Hepatocyte (in vitro differentiated cells): ENCODE results near the gene CNPPD1. TPM values are rescaled to one million over a fixed set of nuclear protein-coding genes. Genes with fewer than 3 reads are reported as not detected.

Experiments used
- DNase-seq: peaks from one replicate; pipeline ENCODE4 v3.0.0-alpha.2; 2016; ENCODE audit warnings: low spot score
- H2AFZ ChIP-seq: fragments of 200-600 bp; sonication (generic); 2 replicates; pipeline ENCODE4 v1.6.0; 2016; ENCODE audit warnings: antibody characterized with exemption, mild to moderate bottlenecking
- H3K27ac ChIP-seq: fragments of 200-600 bp; sonication (generic); 2 replicates; pipeline ENCODE4 v1.5.1; 2016; ENCODE audit warnings: mild to moderate bottlenecking
- H3K27me3 ChIP-seq: fragments of 200-600 bp; sonication (generic); 2 replicates; pipeline ENCODE4 v1.6.1; 2016
- H3K36me3 ChIP-seq: fragments of 200-600 bp; sonication (generic); replicated peaks from 2 replicates; pipeline ENCODE4 v1.5.1; 2016; ENCODE audit warnings: low read depth; ENCODE audit not compliant: insufficient read depth
- H3K4me1 ChIP-seq: fragments of 200-600 bp; sonication (generic); 2 replicates; pipeline ENCODE4 v1.5.1; 2016; ENCODE audit warnings: mild to moderate bottlenecking, moderate library complexity; ENCODE audit not compliant: insufficient read depth
- H3K4me2 ChIP-seq: fragments of 200-600 bp; sonication (generic); 2 replicates; pipeline ENCODE4 v1.6.0; 2016
- H3K4me3 ChIP-seq: fragments of 200-600 bp; sonication (generic); 2 replicates; pipeline ENCODE4 v1.5.1; 2016; ENCODE audit warnings: mild to moderate bottlenecking
- H3K79me2 ChIP-seq: fragments of 200-600 bp; sonication (generic); 2 replicates; pipeline ENCODE4 v1.6.0; 2017; ENCODE audit warnings: mild to moderate bottlenecking
- H3K9me2 ChIP-seq: fragments of 200-600 bp; sonication (generic); replicated peaks from 2 replicates; pipeline ENCODE4 v1.6.0; 2017; ENCODE audit warnings: mild to moderate bottlenecking; ENCODE audit not compliant: insufficient read depth
- H3K9me3 ChIP-seq: fragments of 200-600 bp; sonication (generic); 2 replicates; pipeline ENCODE4 v1.5.1; 2016; ENCODE audit warnings: low read depth, mild to moderate bottlenecking
- H4K20me1 ChIP-seq: fragments of 200-600 bp; sonication (generic); 2 replicates; pipeline ENCODE4 v1.6.0; 2016; ENCODE audit warnings: mild to moderate bottlenecking; ENCODE audit not compliant: insufficient read depth, poor library complexity, severe bottlenecking
- CTCF ChIP-seq: fragments of 200-600 bp; sonication (generic); IDR thresholded peaks from 2 replicates; pipeline ENCODE4 v1.5.1; 2016; ENCODE audit warnings: antibody characterized with exemption, mild to moderate bottlenecking; ENCODE audit not compliant: poor library complexity
- EZH2 ChIP-seq: fragments of 200-600 bp; sonication (generic); IDR thresholded peaks from 2 replicates; pipeline ENCODE4 v1.6.1; 2016; ENCODE audit warnings: antibody characterized with exemption, mild to moderate bottlenecking, borderline replicate concordance
- EZH2phosphoT487 ChIP-seq: fragments of 200-600 bp; sonication (generic); IDR thresholded peaks from one replicate; pipeline ENCODE4 v1.6.1; 2018; ENCODE audit warnings: antibody characterized with exemption, mild to moderate bottlenecking, low read depth, moderate library complexity; ENCODE audit not compliant: unreplicated experiment, severe bottlenecking
- WGBS: methylation state at CpG from one replicate; pipeline ENCODE4 v1.1.6; 2016; ENCODE audit warnings: low lambda C conversion rate; ENCODE audit errors: missing lambda C conversion rate; 5-methylcytosine and 5-hydroxymethylcytosine counted together
- polyA plus RNA-seq: library from polyadenylated mRNA; unstranded; fragments of >200 nt; fragmentation: Nextera tagmentation; extraction: Ambion mirVana; gene quantifications from 2 replicates; pipeline ENCODE4 v1.2.1, GENCODE V29; 2016
- total RNA-seq: library from RNA; depleted of rRNA; stranded (reverse); fragments of >200 nt; gene quantifications from 2 replicates; pipeline ENCODE4 v1.2.3, GENCODE V29; 2014

Gene CNPPD1
- total and polyA plus RNA-seq, 2 experiments from 2014 or later = 34.0 to 49.4 TPM

- Histone ChIP-seq H3K9me3 (no peaks in the 10 kb centered on the region), H3K79me2 (peaks cover under 1% of the 10 kb centered on the region), H3K4me3 (no peak overlapping the region), H4K20me1 (no peaks in the 10 kb centered on the region), H3K27ac (no peak overlapping the region), H3K9me2 (no peaks in the 10 kb centered on the region), H3K4me2 (no peak overlapping the region), H3K27me3 (no peaks in the 10 kb centered on the region), H3K36me3 (no peaks in the 10 kb centered on the region), H2AFZ (no peak overlapping the region), H3K4me1 (peaks cover 3% of the 10 kb centered on the region)
- no peak for DNase-seq
- TF ChIP-seq EZH2 = no peak
- TF ChIP-seq EZH2phosphoT487 = no peak
- TF ChIP-seq CTCF = no peak
Measured at GRCh38 chr2:219168932-219169331, 7.8 kb downstream of the CNPPD1 start.

DNA sequence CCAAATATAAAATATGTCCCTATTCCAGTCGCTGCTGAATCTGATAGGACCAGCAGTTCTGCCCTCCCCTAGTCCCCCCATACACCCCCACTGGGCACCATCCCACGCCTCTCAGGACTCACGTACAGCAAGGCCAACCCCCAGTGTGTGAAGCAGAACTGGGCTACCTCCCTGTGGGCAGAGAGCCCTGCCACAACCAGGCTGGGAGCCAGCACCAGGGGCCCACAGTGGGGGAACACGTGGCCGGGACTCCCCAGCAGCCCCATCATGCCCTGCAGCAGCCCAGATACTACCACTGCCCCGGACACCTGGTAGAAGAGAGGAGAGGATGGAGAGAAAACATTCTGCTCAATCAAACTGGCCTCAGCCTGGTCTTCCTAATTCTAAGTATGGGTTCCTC is 8.2 kb downstream of the CNPPD1 start:
- no peaks in the 10 kb centered on the region for H3K27me3 ChIP-seq
- 72% methylated on average over 5 of the region's 6 CpGs for WGBS
- no peak overlapping the region for H3K4me3 ChIP-seq
- H2AFZ ChIP-seq = no peak overlapping the region
- H3K9me2 ChIP-seq = no peaks in the 10 kb centered on the region
- peaks cover 3% of the 10 kb centered on the region for H3K4me1 ChIP-seq
- no peak for DNase-seq
- no peaks in the 10 kb centered on the region for H3K79me2 ChIP-seq
- no peaks in the 10 kb centered on the region for H3K9me3 ChIP-seq
- TF ChIP-seq CTCF = no peak
- no peak for TF ChIP-seq EZH2phosphoT487
- TF ChIP-seq EZH2 = no peak
- H3K27ac ChIP-seq = no peak overlapping the region
- H4K20me1 ChIP-seq = no peaks in the 10 kb centered on the region
- no peak overlapping the region for H3K4me2 ChIP-seq
- no peaks in the 10 kb centered on the region for H3K36me3 ChIP-seq

DNA sequence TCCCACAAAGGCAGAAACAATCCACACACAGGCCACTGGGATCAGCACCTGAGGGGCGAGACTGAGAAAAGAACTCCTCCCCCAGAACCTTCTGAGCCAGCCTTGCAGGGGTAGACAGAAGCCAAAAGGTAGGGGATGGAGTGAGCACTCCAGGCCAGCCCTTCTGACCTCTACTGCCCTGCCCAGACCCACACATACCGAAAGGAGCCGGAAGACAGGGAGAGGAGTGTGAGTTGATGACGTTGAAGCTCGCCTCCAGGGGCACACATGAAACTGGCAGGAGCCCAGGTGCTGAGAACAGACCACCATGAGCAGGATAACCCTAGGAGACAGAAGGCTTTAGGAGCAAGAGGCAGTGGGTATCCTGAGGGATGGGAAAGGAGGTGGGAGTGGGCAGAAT is 8.7 kb downstream of the CNPPD1 start:
- H3K79me2 ChIP-seq = no peaks in the 10 kb centered on the region
- 71% methylated on average over 5 of the region's 5 CpGs for WGBS

More for the DNA sequence above, 8.7 kb downstream of the CNPPD1 start:
- no peak for DNase-seq
- Histone ChIP-seq H3K9me3 (no peaks in the 10 kb centered on the region), H3K36me3 (no peaks in the 10 kb centered on the region), H4K20me1 (no peaks in the 10 kb centered on the region), H3K9me2 (no peaks in the 10 kb centered on the region), H3K4me1 (peaks cover 3% of the 10 kb centered on the region), H3K4me3 (no peak overlapping the region), H2AFZ (no peak overlapping the region), H3K27me3 (no peaks in the 10 kb centered on the region), H3K4me2 (no peak overlapping the region), H3K27ac (no peak overlapping the region)
- TF ChIP-seq EZH2 (no peak), EZH2phosphoT487 (no peak), CTCF (no peak)
